ENCODE results near the gene LSM10.

The LSM10 gene

GRCh38 chr1:36397378-36398230 lies at the start of gene LSM10:
TSS of gene LSM10 (minus strand) at chr1:36397908. CDS start at chr1:36394129, 3,779 bp downstream.
- peak within 1 kb of the TSS; percentile 97 for H3K27ac ChIP-seq (ENCODE audit: low read depth, low read length)

GRCh38 chr1:36447450-36447849 lies 49.7 kb upstream of the LSM10 start:
- Histone ChIP-seq H3K4me2 (ENCODE audit: low read length) (no peak overlapping the region), H3K4me3 (ENCODE audit: low read length) (no peak overlapping the region), H3K79me2 (ENCODE audit: control insufficient read depth, low read length) (no peaks in the 10 kb centered on the region), H3K27ac (ENCODE audit: low read depth, low read length) (no peak overlapping the region), H3K27me3 (ENCODE audit: control insufficient read depth, low read length) (no peaks in the 10 kb centered on the region), H3K9me3 (ENCODE audit: control insufficient read depth, insufficient read depth, low read length) (no peaks in the 10 kb centered on the region), H3K4me1 (ENCODE audit: control insufficient read depth, low read length) (peaks cover 12% of the 10 kb centered on the region), H3K9me2 (replicated peaks; ENCODE audit: control insufficient read depth, low read length) (no peaks in the 10 kb centered on the region), H4K20me1 (ENCODE audit: control insufficient read depth, insufficient read depth, low read depth, low read length) (no peaks in the 10 kb centered on the region), H3K36me3 (ENCODE audit: control insufficient read depth, low read length) (no peaks in the 10 kb centered on the region), H3F3A (ENCODE audit: control insufficient read depth, insufficient read depth) (0 out of 2 replicates have a peak, but pooled peaks cover 3% of the 10 kb centered on the region)
- TF ChIP-seq EZH2phosphoT487 (IDR thresholded peaks at IDR 0.05; ENCODE audit: borderline replicate concordance, low read length): no peak
- no peak for TF ChIP-seq CTCF (IDR thresholded peaks at IDR 0.05; ENCODE audit: low read depth, low read length, poor library complexity, severe bottlenecking)

More at GRCh38 chr1:36397378-36398230, at the start of gene LSM10:
- Histone ChIP-seq H4K20me1 (ENCODE audit: control insufficient read depth, insufficient read depth, low read depth, low read length) (no peaks in the 10 kb centered on the region), H3K4me1 (ENCODE audit: control insufficient read depth, low read length) (peaks cover 61% of the 10 kb centered on the region), H3K9me2 (replicated peaks; ENCODE audit: control insufficient read depth, low read length) (no peaks in the 10 kb centered on the region), H3K36me3 (ENCODE audit: control insufficient read depth, low read length) (peaks cover 41% of the 10 kb centered on the region), H3K9me3 (ENCODE audit: control insufficient read depth, insufficient read depth, low read length) (peaks cover 14% of the 10 kb centered on the region; the same call in 1 of the 2 replicates), H3K4me3 (ENCODE audit: low read length) (peak within 1 kb of the TSS; percentile 79), H3K4me2 (ENCODE audit: low read length) (peak within 1 kb of the TSS; percentile 100), H3K79me2 (ENCODE audit: control insufficient read depth, low read length) (peaks cover 58% of the 10 kb centered on the region), H3K27me3 (ENCODE audit: control insufficient read depth, low read length) (no peaks in the 10 kb centered on the region), H3F3A (ENCODE audit: control insufficient read depth, insufficient read depth) (peaks cover 27% of the 10 kb centered on the region)
- no peak for TF ChIP-seq CTCF (IDR thresholded peaks at IDR 0.05; ENCODE audit: low read depth, low read length, poor library complexity, severe bottlenecking)
- no peak for TF ChIP-seq EZH2phosphoT487 (IDR thresholded peaks at IDR 0.05; ENCODE audit: borderline replicate concordance, low read length)

- no peaks in the 10 kb centered on the region for H3K9me2 ChIP-seq (replicated peaks; ENCODE audit: control insufficient read depth, low read length)
- H3K4me1 ChIP-seq (ENCODE audit: control insufficient read depth, low read length): peaks cover 12% of the 10 kb centered on the region
- no peak overlapping the region for H3K27ac ChIP-seq (ENCODE audit: low read depth, low read length)
- H3K4me2 ChIP-seq (ENCODE audit: low read length): no peak overlapping the region
- H3K27me3 ChIP-seq (ENCODE audit: control insufficient read depth, low read length): no peaks in the 10 kb centered on the region
- no peaks in the 10 kb centered on the region for H3K36me3 ChIP-seq (ENCODE audit: control insufficient read depth, low read length)
- 0 out of 2 replicates have a peak, but pooled peaks cover 3% of the 10 kb centered on the region for H3F3A ChIP-seq (ENCODE audit: control insufficient read depth, insufficient read depth)
- H3K4me3 ChIP-seq (ENCODE audit: low read length): no peak overlapping the region
- TF ChIP-seq EZH2phosphoT487 (IDR thresholded peaks at IDR 0.05; ENCODE audit: borderline replicate concordance, low read length) (no peak), CTCF (IDR thresholded peaks at IDR 0.05; ENCODE audit: low read depth, low read length, poor library complexity, severe bottlenecking) (no peak)
- H3K9me3 ChIP-seq (ENCODE audit: control insufficient read depth, insufficient read depth, low read length): no peaks in the 10 kb centered on the region
- no peaks in the 10 kb centered on the region for H3K79me2 ChIP-seq (ENCODE audit: control insufficient read depth, low read length)
- no peaks in the 10 kb centered on the region for H4K20me1 ChIP-seq (ENCODE audit: control insufficient read depth, insufficient read depth, low read depth, low read length)
Observed at GRCh38 chr1:36446746-36447145, 49.0 kb upstream of the LSM10 start.
